ENCODE measurements around the gene ARHGAP44.

Gene ARHGAP44

GRCh38 chr17:12899604-12900003 lies 110.3 kb downstream of the ARHGAP44 start:
- no peak for DNase-seq (ENCODE audit: low read depth in 2 of 3, low spot score in 1 of 3)

GRCh38 chr17:12900474-12900873 lies 111.2 kb downstream of the ARHGAP44 start:
- no peak for DNase-seq (ENCODE audit: low read depth in 2 of 3, low spot score in 1 of 3)

- DNase-seq (ENCODE audit: low read depth in 2 of 3, low spot score in 1 of 3) = no peak
Observed at GRCh38 chr17:12902046-12902445, 112.7 kb downstream of the ARHGAP44 start.

- DNase-seq (ENCODE audit: low read depth in 2 of 3, low spot score in 1 of 3) = no peak
Observed at GRCh38 chr17:12907477-12907876, 118.2 kb downstream of the ARHGAP44 start.

GRCh38 chr17:12909046-12909445 lies 119.7 kb downstream of the ARHGAP44 start:
- no peak for DNase-seq (ENCODE audit: low read depth in 2 of 3, low spot score in 1 of 3)

GRCh38 chr17:12909511-12909910 lies 120.2 kb downstream of the ARHGAP44 start:
- no peak for DNase-seq (ENCODE audit: low read depth in 2 of 3, low spot score in 1 of 3)

GRCh38 chr17:12911239-12911638 lies 121.9 kb downstream of the ARHGAP44 start:
- no peak for DNase-seq (ENCODE audit: low read depth in 2 of 3, low spot score in 1 of 3)

GRCh38 chr17:12917399-12917798 lies 128.1 kb downstream of the ARHGAP44 start:
- no peak for DNase-seq (ENCODE audit: low read depth in 2 of 3, low spot score in 1 of 3)

- DNase-seq (ENCODE audit: low read depth in 2 of 3, low spot score in 1 of 3) = no peak
Observed at GRCh38 chr17:12918142-12918541, 128.8 kb downstream of the ARHGAP44 start.

GRCh38 chr17:12922120-12922519 lies 132.8 kb downstream of the ARHGAP44 start:
- no peak for DNase-seq (ENCODE audit: low read depth in 2 of 3, low spot score in 1 of 3)

GRCh38 chr17:12924614-12925013 lies 135.3 kb downstream of the ARHGAP44 start:
- no peak for DNase-seq (ENCODE audit: low read depth in 2 of 3, low spot score in 1 of 3)

- no peak for DNase-seq (ENCODE audit: low read depth in 2 of 3, low spot score in 1 of 3)
Observed at GRCh38 chr17:12927001-12927400, 137.7 kb downstream of the ARHGAP44 start.

- no peak for DNase-seq (ENCODE audit: low read depth in 2 of 3, low spot score in 1 of 3)
Observed at GRCh38 chr17:12927541-12928425, 138.5 kb downstream of the ARHGAP44 start.

GRCh38 chr17:12928736-12929135 lies 139.4 kb downstream of the ARHGAP44 start:
- no peak for DNase-seq (ENCODE audit: low read depth in 2 of 3, low spot score in 1 of 3)

- no peak for DNase-seq (ENCODE audit: low read depth in 2 of 3, low spot score in 1 of 3)
Observed at GRCh38 chr17:12936501-12936900, 147.2 kb downstream of the ARHGAP44 start.

GRCh38 chr17:12940699-12941098 lies 151.4 kb downstream of the ARHGAP44 start:
- DNase-seq (ENCODE audit: low read depth in 2 of 3, low spot score in 1 of 3) = no peak

- no peak for DNase-seq (ENCODE audit: low read depth in 2 of 3, low spot score in 1 of 3)
Observed at GRCh38 chr17:12947047-12947446, 157.7 kb downstream of the ARHGAP44 start.

GRCh38 chr17:12952012-12952411 lies 162.7 kb downstream of the ARHGAP44 start:
- no peak for DNase-seq (ENCODE audit: low read depth in 2 of 3, low spot score in 1 of 3)

GRCh38 chr17:12953156-12953555 lies 163.9 kb downstream of the ARHGAP44 start:
- no peak for DNase-seq (ENCODE audit: low read depth in 2 of 3, low spot score in 1 of 3)

GRCh38 chr17:12955521-12955920 lies 166.2 kb downstream of the ARHGAP44 start:
- DNase-seq (ENCODE audit: low read depth in 2 of 3, low spot score in 1 of 3) = no peak

- no peak for DNase-seq (ENCODE audit: low read depth in 2 of 3, low spot score in 1 of 3)
Observed at GRCh38 chr17:12958786-12959185, 169.5 kb downstream of the ARHGAP44 start.

- DNase-seq (ENCODE audit: low read depth in 2 of 3, low spot score in 1 of 3) = no peak
Observed at GRCh38 chr17:12959441-12959840, 170.1 kb downstream of the ARHGAP44 start.

GRCh38 chr17:12961655-12962054 lies 172.4 kb downstream of the ARHGAP44 start:
- DNase-seq (ENCODE audit: low read depth in 2 of 3, low spot score in 1 of 3) = no peak

All from stimulated activated CD4-positive, alpha-beta T cell treated with anti-CD3 and anti-CD28 coated beads, Interleukin-12 subunit alpha, Interleukin-12 subunit beta, amount 100 ng/mL, for 48 hours (primary cell).